Measurements from ENCODE around the gene FAM43B.
"Not testable (repeated sequence)": the region's sequence is repeated elsewhere in the genome, so short reads cannot be mapped to it uniquely, and the experiment has no call there.

FAM43B gene

GRCh38 chr1:20551945-20552727, at the start of gene FAM43B:
FAM43B (plus strand) TSS chr1:20552573; CDS start chr1:20552974, 401 bp downstream.
- peak; percentile 31 for DNase-seq

- no peak for DNase-seq
These were observed 46.9 kb upstream of the FAM43B start for GRCh38 chr1:20505488-20505887.

DNA sequence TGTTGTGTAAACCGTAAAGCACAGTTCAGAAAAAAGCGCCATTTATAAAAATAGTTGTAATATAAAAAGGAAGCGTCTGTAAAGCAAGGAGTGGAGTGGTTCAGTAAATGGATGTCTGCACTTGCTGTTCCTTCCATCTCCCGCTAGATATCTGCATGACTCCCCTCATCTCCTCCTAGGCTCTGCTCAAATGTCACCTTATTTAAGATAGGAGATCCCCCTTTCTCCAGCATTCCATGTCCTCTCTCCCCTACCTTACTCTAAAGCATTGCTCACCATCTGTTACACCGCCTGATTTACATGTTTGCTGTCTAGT, 45.2 kb upstream of the FAM43B start:
- no peak for DNase-seq

DNA sequence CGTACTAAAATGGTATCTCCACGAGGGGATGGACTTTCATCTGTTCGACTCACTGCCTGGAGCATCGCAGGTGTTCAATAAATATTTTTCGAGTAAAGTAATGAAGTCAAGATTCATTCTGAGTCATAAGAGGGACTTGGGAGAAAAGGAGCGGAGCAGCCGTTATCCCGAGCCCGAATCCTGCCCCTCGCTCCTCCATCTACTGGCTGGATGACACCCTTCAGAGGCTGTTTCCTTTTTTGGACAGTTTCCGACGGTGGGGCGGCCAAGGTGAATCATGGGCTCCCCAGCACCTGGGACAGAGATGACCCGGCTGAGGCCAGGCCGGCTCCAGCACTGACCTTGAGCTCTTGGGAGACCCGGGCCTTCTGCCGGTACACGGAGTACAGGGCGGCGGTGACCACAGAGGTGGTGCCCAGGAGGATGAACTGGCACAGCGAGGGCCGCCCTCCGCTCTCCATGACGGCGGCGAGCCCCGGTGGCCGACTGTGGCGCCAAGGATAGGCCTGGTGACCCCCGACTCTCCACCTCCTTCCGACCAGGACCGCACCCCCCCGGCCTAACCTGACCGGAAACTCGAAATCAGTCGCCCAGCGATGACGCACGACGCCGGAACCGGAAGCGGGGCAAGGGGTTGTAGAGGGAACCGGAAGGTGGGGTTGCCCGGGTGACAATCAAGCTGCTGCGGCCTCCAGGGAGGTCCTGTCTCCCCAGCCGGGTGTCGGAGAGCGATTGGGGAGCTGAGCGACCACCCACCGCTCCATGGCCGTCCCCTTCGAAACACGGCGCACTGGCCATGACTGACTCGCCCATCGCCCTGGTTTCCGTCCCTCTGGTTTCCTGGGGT, 44.6 kb upstream of the FAM43B start, which contains the start of gene MUL1:
TSS of gene MUL1 (minus strand) at position 588 of the 847 bp plus-strand sequence. CDS start at position 461, 127 bp downstream.
- peak; percentile 93 for DNase-seq

DNA sequence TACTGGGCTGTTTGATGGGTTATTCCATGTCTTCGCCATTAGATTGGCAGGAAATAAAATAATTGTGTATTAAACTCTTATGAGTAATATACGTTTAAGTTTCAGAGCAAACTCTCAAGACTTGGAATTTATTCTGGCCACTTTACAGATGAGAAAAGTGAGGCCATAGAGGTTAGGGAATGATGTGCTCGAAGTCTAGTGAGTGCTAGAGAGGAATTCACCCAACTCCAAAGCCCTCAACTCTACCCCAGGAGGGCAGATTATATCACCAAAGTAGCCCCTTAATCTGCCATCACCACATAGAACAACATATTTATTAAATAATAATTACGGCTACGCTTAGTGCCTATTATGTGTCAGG, 44.0 kb upstream of the FAM43B start:
- DNase-seq = no peak

GRCh38 chr1:20511518-20512428, 40.6 kb upstream of the FAM43B start:
- no peak for DNase-seq

DNA sequence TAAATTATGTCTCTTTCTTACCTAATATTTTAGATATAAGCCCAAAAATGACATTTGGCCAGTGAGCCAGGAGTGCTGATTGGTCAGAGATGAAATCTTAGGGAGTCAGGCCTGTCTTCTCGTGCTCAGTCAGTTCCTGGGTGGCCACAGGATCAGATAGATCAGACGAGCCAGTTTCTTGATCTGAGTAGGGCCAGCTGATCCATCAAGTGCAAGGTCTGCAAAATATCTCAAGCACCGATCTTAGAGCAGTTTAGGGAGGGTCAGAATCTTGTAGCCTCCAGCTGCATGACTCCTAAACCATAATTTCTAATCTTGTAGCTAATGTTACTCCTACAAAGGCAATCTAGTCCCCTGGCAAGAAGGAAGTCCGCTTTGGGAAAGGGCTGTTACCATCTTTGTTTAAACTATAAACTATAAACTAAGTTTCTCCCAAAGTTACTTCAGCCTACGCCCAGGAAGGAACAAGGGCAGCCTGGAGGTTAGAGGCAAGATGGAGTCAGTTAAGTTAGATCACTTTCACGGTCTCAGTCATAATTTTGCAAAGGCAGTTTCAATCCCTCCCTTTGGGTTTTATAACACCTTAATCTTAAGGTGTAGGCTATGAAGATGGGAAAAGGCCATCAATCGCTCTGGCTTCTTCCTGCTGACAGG, 32.6 kb upstream of the FAM43B start:
- not testable (repeated sequence) for DNase-seq

DNA sequence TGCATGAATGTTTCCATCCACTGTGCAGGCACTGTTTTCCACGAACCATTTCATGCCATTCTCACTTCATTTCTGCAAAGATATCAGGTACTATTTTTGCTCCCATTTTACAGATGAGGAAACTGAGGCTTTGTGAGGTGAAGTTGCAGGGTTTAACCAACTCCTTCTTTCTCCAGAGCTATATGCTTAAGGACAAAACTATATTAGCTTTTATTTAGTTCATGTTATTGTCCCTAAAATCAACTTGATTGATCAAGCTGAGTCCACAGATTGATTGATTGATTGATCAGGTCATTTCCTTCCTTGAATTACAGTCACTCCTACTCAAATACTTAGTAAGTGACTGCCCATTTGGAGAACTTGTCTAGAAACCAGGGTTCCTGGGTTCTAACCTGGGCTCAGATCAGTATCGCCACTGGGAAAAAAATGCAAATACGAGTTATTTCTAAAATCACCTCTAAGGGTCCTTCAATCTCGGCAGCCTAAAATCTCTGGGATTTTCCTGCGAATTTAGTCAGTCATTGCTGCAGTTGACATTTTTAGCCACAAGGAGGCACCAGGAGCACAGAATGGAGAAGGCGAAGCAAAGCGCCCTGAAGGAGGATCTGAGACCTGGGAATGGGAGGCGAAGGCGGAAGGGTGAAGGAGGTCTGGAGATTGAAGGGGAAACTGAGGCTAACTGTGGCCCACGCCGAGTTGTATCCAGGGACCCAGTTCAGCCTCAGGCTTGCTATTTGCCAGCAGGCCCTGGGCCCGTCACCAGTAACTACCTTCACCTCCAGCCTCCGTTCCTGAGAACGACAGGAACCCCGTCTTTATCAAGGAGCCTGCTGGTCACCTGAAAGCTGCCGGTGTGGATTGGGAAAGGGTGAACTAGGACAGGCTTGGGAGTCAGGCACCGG, 30.2 kb upstream of the FAM43B start:
- peak; percentile 83 for DNase-seq

- no peak for DNase-seq
These were observed 26.1 kb upstream of the FAM43B start for GRCh38 chr1:20526267-20526666.

GRCh38 chr1:20528221-20528620, 24.2 kb upstream of the FAM43B start:
- no peak for DNase-seq

GRCh38 chr1:20530306-20530705, 22.1 kb upstream of the FAM43B start:
- DNase-seq = no peak

DNA sequence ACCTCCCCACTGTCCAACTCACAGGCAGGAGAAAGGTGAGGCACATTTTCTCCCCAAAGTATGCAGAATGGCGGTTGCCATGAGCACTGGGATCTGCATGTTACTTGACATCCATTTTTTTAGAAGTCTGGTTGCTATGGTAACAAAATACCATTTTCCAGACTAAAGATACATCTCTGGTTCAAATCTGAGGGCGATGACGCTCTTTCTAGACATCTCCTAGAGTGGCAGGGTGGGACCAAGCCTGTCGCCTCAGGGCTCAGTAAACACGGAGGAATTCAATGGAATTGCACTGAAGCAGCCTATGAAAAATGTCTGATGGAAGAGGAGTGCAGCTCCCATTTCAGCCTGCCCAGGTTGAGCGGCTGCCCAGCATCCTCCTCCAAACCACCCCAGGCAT, 21.5 kb upstream of the FAM43B start:
- peak; percentile 31 for DNase-seq

- DNase-seq = no peak
These were observed 18.7 kb upstream of the FAM43B start for GRCh38 chr1:20533635-20534034.

GRCh38 chr1:20534659-20535417, 17.5 kb upstream of the FAM43B start:
- DNase-seq = no peak

- DNase-seq = no peak
These were observed 14.1 kb upstream of the FAM43B start for GRCh38 chr1:20538227-20538626.

DNA sequence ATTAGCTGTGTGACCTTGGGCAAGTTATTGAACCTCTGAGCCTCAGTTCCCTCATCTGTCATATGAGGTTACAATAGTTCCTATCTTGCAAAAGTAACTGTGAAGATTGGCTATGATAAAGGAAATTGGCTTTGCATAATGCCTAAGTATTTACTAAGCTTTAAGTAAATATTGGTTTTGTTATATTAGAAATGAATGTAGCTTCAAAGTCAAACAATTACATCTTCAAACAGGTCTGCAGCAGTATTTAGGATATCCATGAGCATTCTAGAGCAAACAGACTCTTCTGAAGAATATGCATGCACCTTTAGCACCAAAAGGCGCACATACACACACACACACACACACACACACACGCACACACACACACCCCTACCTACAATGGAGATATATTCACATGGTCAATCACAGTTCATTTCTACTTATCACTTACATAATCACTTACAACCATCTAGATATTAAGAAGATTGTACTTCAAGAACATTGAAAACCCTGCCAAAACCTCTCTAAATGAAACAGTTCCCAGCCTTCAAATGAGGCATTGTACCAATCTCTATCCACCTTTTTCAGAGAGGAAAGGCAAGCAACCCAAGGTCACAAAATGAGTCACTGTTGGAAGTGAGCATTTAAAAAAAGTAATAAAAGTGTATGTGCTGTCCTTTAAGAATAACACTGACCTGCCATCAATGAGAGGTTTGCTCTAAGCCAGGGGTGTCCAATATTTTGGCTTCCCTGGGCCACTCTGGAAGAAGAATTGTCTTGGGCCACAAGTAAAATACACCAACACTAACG, 13.4 kb upstream of the FAM43B start:
- no peak for DNase-seq

GRCh38 chr1:20540281-20540680, 12.1 kb upstream of the FAM43B start:
- peak; percentile 41 for DNase-seq

GRCh38 chr1:20546637-20547036, 5.7 kb upstream of the FAM43B start:
- DNase-seq = no peak

GRCh38 chr1:20551161-20551560, 1.2 kb upstream of the FAM43B start:
- no peak for DNase-seq
